HTERT RPE-1 (cell line): ENCODE results near the gene EPB41L5.
"Not testable (repeated sequence)": the region's sequence is repeated elsewhere in the genome, so short reads cannot be mapped to it uniquely, and the experiment has no call there.

ENCODE experiments used
- in situ Hi-C: fragments of 300-500 bp; cut with MboI; formaldehyde crosslinking; loops from 4 replicates; pipeline ENCODE4 v1.14.3; 2020; ENCODE audit warnings: low sequenced_read_pairs

Gene EPB41L5

DNA sequence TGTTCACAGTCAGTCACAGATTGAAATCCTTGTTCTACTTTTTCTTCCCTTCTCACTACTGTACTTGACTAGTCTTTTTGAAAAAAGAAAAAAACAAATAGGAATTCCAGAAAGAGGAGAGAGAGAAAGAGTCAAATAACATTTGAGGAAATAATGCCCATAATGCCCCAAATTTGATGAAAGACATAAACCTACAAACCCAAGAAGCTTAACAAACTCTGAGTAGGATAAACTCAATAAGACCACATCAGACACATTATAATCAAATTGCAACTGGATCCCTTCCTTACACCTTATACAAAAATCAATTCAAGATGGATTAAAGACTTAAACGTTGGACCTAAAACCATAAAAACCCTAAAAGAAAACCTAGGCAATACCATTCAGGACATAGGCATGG lies 179.4 kb downstream of the EPB41L5 start:
- in situ Hi-C loops = no loop called here

DNA sequence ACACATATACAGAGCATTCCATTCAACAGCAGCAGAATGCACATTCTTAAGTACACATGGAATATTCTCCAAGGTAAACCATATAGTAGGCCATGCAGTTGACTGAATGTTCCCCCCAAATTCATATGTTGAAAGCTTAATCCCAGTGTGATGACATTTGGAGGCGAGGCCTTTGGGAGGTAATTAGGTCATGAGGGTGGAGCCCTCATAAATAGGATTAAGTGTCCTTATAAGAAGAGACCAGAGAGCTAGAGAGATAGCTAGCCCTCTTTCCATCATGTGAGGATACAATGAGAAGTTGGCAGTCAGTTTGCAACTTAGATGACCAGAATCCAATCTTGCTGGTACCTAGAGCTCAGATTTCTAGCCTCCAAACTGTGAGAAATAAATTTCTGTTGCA lies 182.7 kb downstream of the EPB41L5 start:
- in situ Hi-C loops = no loop called here

DNA sequence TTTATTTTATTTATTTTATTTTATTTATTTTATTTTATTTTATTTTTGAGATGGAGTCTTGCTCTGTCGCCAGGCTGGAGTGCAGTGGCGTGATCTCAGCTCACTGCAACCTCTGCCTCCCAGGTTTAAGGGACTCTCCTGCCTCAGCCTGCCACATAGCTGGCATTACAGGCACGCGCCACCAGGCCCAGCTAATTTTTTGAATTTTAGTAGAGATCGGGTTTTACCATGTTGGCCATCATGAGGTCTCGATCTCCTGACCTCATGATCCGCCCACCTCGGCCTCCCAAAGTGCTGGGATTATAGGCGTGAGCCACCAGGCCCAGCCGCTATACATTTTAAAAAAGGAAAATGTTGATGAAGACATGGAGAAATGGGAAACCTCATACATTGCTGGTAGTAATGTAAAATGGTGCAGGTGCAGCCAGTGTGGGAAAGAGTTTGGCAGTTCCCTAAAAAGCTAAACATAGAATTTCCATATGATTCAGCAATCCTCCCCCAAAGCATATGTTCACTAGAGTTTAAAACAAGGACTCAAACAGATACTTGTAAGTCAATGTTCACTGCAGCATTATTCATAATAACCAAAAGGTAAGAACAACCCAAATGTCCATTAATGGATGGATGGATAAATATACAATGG lies 187.1 kb downstream of the EPB41L5 start:
- in situ Hi-C loops = not testable (repeated sequence)

DNA sequence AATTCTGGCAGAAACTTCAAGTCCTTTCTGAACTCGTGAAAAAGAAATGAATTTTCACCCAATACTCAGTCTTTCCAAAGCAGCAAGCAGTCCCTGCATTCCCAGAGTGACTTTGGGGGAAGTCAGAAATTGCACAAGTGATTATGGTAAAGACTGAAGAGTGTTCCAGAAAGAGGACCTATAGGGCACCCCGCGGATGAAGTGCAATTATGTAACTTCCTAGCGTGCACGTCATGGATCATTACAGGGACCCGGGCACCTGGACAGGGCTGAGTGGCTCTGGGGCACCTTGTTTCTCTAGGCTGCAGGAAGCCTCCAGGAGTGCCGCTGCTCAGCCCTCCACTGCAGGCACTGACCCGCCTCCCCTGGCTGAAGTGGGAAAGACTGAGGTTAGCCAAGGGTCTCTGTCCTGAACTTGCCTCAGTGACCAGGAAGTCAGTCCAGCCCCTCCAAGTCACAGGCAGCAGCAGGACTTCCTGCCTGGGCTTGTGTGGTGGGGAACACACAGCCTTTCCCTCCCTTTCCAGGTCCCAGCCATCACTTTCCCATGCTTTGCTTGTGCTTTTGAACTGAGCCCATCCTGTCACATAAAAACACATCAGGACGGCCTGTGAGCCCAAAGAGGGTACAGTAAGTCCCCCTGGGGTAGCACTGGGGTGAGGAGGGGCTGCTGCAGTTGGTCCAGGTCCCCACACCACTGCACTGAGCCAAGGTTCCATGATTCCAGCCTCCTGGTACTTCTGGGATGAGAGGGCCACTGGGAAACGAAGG lies 190.6 kb downstream of the EPB41L5 start:
- in situ Hi-C loops = no loop called here

DNA sequence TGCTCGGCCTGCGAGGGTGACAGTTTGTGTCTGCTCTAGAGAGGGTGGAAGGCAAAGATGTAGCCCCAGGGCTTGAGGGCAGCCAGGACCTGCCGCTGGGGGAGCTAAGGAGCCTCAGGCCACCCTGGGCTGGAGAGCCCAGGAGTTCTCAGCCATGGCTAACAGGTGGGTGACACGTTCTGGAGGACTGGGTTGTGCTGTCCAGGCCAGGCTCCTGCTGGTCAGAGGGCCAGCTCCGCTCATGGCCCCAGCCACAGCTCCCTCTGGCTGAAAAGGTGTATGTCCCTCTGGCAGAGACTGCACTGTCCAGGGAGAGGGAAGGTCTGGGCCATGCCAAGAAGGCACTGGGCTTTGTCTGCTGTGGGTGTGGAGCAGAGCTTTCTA lies 191.1 kb downstream of the EPB41L5 start:
- in situ Hi-C loops = no loop called here

DNA sequence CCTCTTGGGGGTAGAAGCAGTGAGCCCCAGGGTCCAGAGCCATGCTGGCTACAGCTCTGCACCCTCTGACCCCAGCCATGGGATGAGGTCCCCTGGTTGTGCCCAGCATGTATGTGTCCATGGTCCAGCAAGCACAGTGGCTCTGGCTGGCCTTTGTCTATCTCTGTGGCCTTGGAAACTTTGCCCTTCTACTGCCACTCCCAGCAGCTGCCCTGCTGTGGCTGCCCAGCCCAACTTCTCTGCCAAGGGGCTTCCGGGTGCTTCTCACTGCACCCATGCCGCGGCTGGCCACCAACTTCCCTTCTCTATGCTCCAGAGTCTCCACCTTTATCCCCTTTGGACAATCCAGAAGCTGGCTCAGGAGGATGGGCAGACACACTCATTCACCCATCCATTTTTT lies 191.5 kb downstream of the EPB41L5 start:
- in situ Hi-C loops = no loop called here

DNA sequence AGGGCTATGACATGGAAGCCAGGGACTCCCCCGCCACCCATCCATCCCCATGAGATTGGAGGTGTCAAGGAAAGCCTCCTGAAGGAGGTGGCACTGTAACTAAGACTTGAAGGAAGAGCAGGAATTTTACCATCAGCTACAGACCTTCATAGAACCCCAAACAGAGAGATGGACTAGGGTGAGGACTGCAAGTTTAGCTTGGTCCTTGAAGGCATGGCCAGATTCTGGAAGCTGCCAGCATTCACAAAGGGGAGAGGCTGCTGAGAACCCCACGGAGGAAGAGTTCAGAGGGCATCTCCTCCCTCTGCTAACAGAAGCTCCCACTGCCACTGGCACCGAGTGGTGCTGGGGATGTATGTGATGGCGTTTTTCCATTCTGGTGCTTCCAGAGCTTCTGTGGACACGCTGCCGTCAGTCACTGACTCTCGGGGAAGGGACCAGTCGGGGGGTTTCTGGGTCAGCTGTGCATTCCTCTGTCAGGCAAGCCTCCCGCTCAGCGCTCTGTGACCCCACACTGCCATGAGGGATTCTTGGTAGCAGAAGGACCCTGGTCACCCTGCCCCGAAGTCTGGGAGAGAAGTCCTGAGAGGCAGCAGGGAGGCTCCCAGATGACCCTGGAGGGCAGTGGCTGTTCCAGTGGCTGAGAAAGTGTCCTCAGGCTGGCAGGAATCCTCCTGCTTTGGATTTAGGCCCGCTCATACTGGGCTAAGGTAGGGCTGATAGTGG lies 192.2 kb downstream of the EPB41L5 start:
- in situ Hi-C loops = no loop called here

DNA sequence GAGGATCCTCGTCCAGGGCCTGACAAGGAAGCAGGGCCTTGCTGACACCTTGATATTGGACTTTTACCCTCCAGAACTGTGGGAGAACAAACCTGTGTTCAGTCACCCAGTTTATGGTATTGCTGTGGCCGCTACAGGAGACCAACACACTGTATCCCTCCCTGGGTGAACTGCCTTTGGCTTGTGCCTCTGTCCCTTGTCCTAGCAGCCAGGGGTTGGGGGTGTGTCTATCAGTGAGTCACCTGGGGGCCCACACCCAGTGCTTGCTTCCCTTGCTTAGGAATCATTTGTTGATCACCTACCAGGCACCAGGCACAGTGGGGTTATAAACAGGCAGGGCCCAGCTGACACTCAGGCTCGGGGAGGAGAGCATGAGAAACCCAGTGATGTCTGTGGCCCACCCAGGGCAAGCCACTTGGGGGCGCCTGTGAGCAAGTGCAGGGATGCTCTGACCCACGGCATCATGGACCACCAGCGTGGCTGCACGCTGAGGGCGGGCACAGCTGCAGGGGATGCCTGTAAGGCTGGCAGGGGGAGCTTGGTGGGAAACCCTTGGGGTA lies 193.2 kb downstream of the EPB41L5 start:
- in situ Hi-C loops = no loop called here

DNA sequence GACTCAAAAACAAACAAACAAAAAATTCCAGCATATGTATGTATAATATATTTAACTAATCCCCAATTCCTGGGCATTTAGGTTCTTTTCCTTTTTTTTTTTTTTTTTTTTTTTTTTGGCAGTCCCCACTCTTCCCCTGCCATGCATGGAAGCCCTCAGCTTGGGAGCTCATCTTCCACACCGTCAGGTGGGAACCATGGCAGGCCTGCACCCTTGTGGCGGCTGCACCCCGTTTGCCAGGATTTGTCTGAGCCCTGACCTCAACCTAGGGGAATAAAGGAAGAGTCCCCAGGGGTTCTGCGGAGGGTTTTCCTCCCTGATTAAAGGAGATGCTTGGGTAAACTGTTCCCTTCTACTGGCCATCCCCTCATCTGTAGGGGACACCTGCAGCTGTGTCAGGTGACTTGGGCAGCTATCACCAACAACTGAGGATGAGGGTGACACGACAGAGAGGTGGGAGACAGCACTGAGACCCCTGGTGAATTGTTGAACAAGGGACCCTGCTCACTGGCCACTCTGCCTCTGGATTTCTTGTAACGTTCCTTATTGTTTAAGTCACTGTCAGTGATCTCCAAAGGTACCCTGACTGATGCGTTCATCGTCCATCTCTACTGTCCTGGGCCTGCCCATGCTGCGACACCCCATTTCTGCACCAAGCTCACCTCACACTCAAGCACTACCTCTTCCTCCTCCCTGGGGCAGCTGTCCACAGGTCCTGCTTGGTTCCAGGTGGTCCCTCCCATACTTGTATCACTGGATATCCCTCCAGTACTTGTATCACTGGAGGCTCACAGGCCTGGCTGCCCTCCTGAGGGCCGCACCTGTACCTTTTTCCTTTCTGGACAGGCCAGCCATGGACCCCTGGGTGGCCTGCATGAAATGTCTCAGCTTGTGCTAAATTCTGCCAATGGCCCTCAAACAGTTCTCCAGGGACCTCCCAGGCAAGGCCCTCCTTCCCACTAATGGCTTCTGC lies 195.8 kb downstream of the EPB41L5 start:
- in situ Hi-C loops = no loop called here

DNA sequence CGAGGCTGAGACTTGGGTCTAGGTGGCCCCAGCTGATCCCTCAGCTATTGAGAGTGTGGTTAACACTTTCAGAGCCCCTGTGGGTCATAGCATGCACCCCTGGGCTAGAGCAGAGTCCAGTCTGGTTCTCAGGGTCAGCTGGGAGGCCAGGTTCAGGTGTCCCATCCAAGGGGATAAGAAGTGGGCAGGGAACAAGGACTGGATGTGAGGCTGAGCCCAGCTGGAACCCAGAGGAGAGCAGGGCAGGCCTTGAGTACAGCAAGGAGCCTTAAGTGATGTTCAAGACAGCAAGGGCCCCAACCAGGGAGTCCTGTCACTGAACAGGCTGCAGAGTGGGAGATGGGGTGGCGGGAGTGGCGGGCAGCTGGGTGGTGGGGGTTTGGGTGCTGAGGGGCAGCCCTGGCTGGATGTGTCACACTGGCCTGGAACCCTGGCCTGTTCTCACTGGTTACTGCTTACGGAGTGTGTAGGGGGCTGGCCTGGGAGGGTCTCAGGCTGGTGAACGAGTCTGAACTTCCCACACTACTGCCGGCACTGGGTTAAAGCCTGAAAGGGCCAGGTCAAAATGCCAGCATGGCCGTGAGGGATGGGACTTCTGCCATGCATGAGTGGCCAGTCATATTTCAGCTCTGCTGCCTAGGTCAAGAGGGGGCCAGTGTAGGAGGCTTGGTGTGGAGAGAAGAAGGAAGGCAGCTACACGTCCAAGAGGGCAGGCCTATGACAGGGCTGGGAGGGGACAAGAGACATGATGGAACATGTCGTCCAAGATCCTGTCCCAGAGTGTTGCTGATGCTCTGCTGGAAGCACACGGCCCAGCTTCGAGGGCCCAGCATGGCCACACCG lies 196.8 kb downstream of the EPB41L5 start:
- in situ Hi-C loops = no loop called here

DNA sequence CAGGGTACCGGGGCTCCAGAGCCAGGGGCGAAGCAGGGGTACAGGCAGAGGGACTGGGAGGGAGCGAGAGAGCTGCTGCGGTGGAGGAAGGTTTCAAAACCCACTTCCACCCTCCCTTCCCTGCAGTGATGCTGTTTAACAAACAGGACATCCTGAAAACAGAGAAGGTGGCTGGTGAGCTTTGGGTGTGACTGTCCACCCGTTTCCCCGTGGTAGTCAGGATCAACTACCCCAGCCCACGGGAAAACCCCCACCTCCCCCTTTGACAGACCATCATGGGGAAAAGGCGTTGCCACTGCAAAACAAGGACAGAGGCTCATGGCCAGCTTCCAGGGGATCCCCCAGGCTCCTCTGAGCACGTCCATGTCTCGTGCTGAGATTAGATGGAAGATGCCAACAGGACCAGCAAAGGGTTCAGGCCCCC lies 197.4 kb downstream of the EPB41L5 start:
- in situ Hi-C loops = no loop called here

DNA sequence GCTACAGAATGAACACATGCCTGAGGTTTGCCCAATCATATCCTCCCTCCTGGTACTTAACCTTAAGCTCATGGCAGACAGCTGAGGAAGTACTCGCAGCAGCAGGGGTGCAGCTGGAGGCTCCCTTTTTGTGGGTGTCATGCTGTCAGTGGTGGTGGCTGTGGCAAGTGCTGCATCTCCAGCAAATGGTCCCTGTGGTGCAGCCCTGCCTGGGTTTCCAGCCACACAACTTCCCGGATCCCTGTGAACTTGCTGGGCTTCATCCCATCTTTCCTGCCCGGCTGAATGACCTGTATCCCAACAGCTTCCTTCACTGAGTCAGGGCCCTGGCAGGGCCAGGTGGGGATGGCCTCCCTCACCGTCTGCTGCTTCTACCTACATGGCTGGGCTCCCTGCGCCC lies 205.3 kb downstream of the EPB41L5 start:
- in situ Hi-C loops = no loop called here

DNA sequence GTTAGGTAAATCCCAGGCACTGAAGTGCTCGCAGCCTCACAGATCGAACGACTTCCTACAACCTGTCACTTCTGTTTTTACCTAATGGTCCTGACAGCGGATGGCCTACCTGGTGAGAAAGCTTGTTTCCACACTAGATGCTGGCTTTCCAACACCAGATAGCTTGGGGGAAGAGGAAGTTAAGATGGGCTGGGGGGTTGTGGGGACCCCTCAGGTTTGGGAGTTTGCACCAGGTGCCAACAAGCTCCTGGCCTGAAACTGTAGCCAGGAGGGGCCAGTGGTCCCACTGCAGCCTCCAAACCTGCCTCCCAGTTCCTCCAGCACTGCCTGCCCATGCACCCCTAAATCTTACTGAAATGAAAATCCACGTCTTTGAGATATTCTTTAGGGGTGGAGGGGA lies 206.4 kb downstream of the EPB41L5 start:
- in situ Hi-C loops = no loop called here

DNA sequence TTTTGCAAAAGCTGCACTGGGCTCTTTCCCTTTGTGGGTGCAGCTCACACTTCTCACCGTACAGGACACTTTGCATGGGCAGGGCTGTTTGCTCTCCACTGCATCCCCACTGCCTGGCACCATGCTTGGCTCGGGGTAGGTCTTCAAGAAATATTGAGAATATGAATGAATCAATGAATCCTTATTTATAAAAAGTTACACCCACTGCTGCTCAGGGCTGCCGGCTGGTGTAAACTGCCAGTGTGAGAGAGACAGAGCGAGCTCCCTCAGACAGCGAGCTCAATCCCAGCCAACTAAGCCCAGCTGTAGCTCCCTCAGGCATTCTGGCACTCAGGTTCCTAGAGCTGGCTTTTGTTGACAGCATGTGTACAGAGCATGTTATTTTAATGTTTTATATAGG lies 206.9 kb downstream of the EPB41L5 start:
- in situ Hi-C loops = no loop called here

DNA sequence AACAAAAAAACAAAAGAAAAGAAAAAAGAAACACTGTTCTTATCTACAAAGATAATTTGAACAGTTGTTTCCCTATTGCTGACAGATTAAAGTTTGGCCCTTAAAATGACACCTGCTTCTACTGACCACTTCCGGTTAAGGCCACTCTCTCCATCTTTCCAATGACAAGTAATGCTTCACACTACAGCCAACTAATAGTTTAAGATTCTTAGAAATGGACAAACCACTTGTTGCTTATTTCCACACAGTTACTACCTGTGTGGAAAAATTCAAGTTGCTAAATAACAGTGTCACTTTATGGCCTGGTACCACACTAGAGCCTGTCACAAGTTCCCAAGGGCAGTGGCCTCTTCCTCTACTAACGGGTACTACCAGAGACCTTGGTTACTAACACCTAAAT lies 207.9 kb downstream of the EPB41L5 start:
- in situ Hi-C loops = no loop called here

DNA sequence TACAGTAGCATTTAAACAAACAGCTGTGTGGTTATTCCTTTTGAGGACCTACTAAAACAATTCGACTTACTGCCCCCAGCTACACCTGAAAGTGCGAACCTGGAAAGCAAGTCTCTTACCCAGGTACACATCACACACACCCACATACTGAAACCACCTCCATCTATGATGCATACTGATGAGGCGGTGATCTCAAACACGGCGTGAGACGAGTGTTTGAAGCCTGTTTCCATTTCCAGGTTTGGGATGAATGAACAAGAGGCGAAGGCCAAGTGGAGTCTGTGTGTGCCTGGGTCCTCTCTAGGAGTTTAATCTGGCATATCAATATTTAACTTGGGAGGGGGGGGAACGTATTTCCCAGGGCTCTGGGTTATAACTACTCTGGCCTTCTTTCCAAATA lies 208.7 kb downstream of the EPB41L5 start:
- in situ Hi-C loops = no loop called here

DNA sequence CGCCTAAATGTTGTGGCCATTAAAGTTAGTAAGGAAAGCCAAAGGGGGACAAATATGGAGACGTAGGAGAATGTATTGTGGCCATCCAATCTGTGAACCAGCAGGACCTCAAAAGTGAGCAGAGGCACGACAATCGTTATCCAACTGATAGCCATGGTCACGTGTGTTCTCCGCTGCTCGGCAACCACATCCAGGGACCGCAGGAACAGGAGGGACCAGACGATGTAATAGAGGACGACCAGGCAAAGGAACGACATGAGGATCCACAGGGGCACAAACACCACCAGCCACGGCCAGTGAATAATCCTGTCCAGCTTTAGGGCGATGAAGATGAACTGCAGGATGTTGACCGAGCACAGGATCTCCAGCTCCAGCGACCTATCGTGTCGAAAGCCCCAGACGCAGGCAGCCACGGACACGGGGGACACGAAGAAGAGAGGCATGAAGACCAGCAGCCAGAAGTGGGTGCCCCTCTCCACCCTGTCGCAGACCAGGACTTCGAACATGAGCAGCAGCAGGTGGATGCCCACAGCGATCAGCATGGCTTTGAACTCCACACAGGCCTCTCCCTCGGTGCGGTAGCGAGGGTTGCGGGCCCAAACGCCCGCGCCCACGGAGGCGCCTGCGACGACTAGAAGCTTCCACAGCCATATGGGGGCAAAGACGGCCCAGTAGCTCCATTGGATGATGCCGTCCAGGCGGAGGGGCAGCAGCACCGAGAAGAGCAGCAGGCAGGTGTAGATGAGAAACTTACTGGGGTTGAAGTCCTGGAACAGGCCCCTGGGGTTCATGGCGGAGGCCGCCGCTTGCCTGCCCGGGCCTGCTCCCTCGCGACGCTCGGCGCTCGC lies 209.5 kb downstream of the EPB41L5 start:
- in situ Hi-C loops = no loop called here

DNA sequence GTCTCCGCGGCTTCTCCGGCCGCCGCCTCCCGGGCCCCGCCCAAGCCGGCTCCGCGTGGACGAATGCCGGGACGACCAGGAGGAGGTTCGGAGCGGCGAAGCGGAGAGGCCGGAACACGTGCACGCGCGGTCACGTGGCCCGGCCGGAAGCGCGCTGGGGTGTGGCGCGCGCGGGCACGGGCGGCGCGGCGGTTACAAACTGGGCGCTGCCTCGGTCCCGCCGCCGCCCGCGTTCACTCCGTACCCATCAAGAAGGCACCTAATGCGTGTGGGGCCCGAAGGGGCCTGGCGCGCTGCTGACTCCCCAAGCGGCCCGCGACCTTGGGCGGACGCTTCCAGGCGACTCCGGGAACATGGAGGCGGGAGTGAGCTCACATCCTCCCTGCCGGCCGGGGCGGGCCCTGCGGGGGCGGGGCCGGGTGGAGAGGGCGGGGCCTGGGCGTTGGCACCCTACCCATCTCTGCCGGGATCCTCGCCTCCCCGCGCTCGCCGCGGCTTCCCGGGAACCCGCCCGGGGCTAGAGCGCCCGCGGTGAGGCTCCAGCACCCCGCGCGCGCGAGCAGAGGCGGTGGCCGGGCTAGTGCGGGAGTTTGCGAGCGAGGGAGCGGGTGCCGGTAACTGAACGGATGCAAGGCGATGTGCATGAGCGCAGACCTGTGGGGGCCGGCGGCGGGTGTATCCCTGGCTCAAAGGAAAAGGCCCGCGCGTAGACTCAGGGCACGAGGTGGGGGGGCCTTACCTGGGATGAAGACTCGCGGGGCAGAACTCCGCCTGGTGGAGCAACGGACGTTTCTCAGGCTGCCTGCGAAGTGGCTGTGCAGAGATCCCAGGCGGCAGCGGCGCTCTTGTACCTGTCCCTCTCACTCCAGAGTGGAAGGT lies 210.4 kb downstream of the EPB41L5 start, which contains the start of gene TMEM185B:
Gene TMEM185B, minus strand, starts transcription at position 367 of the 879 bp plus-strand sequence. CDS start 424 bp downstream, outside the sequence.
- in situ Hi-C loops = no loop called here
